ENCODE measurements around the gene DAB2. TPM values are rescaled to one million over a fixed set of nuclear protein-coding genes. Genes with fewer than 3 reads are reported as not detected.
A peak's percentile ranks its signal among the peaks of the same experiment; 100 is the strongest.
"Not testable (repeated sequence)": the region's sequence is repeated elsewhere in the genome, so short reads cannot be mapped to it uniquely, and the experiment has no call there.

The DAB2 gene
- total RNA-seq, 1 donor from 2014 or later = 87.9 TPM

GRCh38 chr5:39341896-39342295, 82.9 kb downstream of the DAB2 start:
- no peak for DNase-seq (ENCODE audit: low spot score)

GRCh38 chr5:39340506-39340905, 84.3 kb downstream of the DAB2 start:
- peak; percentile 2 for DNase-seq (ENCODE audit: low spot score)

GRCh38 chr5:39337252-39337915, 87.4 kb downstream of the DAB2 start:
- DNase-seq (ENCODE audit: low spot score) = no peak

GRCh38 chr5:39334296-39334695, 90.5 kb downstream of the DAB2 start:
- DNase-seq (ENCODE audit: low spot score) = not testable (repeated sequence)

- no peak for DNase-seq (ENCODE audit: low spot score)
These were observed 91.7 kb downstream of the DAB2 start for GRCh38 chr5:39333104-39333503.

- no peak for DNase-seq (ENCODE audit: low spot score)
These were observed 92.9 kb downstream of the DAB2 start for GRCh38 chr5:39331861-39332381.

- DNase-seq (ENCODE audit: low spot score) = no peak
These were observed 96.0 kb downstream of the DAB2 start for GRCh38 chr5:39328731-39329130.

GRCh38 chr5:39323542-39323941, 101.2 kb downstream of the DAB2 start:
- no peak for DNase-seq (ENCODE audit: low spot score)

Other genes with a start within 250 kb of the DAB2 start
- gene FYB1, start 205.4 kb downstream of the DAB2 start, total RNA-seq (ENCODE audit: insufficient read depth, low replicate concordance) = 14.9 TPM
- gene C9, start 60.5 kb downstream of the DAB2 start, total RNA-seq (ENCODE audit: insufficient read depth, low replicate concordance) = 0.24 TPM

Measured in umbilical cord (tissue), 2 donors.